IPS DF 4.7 (cell line): ENCODE measurements around the gene HELZ2.
"Not testable (repeated sequence)": the region's sequence is repeated elsewhere in the genome, so short reads cannot be mapped to it uniquely, and the experiment has no call there.

Experiments
- DNase-seq: peaks from one replicate; pipeline ENCODE4 v3.0.0-alpha.2; 2013; ENCODE audit warnings: low spot score; ENCODE audit errors: extremely low read depth

Gene HELZ2

GRCh38 chr20:63566395-63567135 is 7.5 kb downstream of the HELZ2 start:
- DNase-seq: no peak

DNA sequence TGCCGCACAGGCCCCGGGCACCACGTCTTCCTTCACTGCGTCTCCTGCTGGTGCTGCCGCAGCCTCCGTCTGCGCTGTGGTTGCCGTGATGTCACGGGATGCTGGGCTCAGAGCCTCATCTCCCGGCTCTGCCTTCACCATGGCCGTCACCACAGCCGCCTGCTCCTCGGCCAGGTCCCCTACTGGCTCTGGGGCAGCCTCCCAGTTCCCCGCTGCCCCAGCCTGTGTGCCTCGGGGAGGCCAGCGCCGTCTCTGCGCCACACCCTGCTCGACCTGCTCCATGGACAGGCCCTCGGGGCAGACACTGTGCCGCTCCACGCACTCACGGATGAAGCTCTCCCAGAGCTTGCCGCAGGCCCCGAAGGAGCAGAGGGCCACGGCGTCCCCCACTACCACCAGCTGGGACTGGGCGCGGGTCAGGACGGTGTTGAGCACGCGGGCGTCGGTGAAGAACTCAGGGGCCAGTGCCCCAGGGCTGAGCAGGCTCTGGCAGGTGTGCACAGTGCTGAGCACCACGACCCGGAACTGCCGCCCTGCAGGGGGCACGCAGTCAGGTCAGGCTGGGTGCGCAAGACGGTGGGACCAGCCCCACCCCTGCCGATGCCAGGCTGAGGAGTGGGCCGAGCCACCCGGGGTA is 8.2 kb downstream of the HELZ2 start:
- DNase-seq: no peak

DNA sequence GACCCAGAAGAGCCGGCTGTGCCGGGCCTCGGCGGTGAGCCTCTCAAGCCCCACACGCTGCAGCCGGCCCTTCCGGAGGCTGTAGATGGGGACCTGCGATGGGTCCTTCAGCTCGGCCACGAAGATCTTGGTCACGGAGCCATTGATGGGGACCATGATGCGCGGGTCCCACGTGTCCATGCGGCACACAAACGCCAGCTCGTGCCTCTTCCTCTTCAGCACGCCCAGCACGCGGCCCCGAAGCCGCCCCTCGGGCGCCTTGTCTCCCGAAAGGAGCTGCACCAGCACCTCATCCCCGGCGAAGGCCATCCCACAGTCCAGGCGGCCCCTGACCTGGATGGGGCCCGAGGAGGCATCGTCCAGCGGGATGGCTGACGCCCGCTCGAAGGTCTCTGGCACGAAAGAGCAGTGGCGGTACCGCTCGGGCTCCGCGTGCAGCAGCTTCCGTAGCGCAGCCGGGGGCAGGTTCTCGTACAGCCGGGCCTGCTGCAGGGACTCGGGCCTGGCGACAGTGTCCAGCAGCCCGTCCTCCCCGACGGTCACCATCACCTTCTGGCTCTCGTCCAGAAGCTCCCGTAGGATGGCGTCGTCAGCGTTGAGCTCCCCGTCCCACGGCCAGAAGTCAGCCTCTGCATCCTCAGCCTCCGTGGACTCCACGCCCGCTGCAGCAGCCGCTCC is 8.9 kb downstream of the HELZ2 start:
- DNase-seq: no peak

DNA sequence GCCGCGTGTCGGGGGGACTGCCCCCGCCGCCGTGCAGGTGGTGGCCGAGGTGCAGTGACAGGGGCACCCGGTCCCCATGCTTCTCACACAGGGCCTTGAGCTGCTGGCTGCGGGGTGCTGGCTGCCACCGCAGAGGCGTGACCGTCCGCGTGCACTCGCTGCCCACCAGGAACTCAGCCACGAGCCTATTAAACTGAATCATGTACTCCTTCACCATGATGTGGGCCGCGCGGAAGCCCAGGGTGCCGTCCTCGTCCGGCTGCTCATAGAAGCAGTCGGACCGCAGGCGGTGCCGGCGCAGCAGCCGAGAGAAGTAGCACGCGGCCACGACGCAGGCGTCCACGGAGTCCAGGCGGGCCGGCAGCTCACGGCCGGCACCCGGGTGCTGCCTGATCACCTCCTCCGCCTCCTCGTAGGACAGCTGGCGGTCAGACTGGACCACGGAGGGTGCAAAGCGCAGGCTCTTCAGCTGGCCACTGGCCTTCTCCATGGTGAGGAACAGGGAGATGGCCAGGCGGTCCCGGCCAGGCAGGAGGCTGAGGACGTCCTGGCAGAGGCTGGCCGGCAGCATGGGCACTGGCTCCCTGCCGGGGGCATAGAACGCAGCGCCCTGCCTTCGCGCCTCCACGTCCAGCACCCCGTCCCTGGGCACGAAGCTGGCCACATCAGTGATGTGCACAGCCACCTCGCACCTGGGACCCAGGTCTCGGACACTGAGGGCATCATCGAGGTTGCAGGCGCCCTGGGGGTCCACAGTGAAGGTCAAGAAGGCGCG is 9.8 kb downstream of the HELZ2 start:
- no peak for DNase-seq

- no peak for DNase-seq
These were observed 10.7 kb downstream of the HELZ2 start for GRCh38 chr20:63563225-63563935.

GRCh38 chr20:63562461-63563224 is 11.4 kb downstream of the HELZ2 start:
- no peak for DNase-seq

DNA sequence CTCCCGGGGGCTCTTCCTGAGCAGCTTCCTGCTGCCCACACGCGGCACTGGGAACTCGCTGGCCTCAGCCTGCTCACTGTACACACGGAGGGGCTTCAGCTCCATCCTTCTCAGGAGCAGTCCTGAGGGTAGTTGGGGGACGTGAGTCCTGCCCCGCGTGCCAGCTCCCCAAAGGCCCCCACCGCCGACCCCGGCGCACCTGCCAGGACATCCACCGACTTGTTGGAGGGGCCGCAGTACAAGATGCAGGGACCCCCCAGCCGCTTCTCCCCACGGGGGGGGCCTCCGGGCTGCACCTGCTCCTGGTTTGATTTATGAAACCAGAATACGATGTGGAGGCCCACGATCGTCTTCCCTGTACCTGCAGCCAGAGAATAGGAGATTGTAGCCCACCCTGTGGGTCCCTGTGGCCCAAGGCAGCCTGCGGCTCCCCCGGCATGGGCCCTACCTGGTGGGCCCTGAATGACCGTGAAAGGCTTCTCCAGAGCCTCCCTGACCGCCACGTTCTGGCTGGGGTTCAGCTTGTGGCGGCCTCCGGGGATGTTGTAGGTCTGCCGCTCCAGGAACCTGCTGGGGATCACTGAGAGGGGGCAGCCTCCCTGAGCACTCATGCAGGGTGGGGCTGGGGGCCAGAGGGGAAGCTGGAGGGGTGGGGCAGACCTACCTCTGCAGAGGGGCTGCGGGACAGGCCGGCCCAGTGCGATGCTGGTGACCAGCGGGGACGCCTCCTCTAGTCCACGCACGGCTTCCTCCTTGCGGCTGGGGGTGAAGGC is 12.2 kb downstream of the HELZ2 start:
- no peak for DNase-seq

DNA sequence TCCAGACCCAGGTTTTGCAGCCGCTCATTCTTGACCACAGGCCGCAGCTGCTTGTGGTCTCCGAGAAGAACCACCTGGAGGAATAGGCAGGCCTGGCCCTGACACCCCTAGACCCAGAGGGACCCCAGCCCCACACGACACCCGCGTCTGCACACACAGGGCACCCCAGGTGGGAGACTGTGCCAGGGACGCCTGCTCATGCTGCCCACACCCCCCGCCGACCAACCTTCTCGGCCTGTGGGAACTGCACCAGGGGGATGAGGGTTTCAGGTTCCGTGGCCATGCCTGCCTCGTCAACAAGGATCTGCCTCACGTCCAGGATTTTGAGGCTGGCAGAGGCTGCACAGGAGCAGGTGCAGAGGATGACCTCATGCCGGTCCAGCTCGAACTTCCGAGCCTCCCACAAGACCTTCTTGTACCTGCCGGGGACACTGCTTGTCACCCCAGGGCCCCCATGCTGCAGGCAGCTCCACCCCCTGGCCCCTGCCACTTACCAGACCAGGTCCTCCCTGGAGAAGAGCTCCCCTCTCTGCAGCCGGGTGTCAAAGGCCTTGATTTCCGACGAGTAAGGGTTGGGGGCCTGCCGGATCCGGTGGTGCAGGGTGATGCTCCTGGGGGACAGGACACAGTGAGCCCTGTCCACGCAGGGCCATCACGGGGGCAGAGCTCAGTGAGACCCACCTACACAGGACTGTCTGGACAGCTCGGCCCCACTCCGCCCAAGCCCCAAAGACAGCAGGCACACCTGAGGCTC is 13.0 kb downstream of the HELZ2 start:
- DNase-seq: no peak

DNA sequence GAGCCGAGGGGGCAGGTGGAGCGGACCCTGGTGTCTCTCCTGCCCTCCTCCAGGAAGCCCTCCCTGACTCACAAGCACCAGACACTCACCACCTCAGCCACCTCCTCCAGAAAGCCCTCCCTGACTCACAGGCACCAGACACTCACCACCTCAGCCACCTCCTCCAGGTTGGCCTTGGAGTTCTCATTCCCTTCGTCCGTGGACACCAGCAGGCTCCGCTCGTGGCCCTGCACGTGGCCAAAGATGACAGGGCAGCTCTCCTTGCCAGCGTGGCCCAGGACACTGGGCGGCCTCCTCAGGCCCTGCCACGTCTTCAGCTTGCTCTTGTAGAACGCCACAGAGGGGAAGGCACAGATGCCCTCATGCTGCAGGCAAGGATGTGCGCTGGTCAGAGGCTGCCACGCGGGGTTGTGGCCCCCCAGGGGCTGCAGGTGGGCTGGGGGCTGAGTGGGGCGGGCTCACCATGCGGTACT is 13.7 kb downstream of the HELZ2 start:
- DNase-seq: no peak

GRCh38 chr20:63559485-63560332 is 14.3 kb downstream of the HELZ2 start:
- DNase-seq: not testable (repeated sequence)

GRCh38 chr20:63558804-63559484 is 15.1 kb downstream of the HELZ2 start:
- DNase-seq: no peak

DNA sequence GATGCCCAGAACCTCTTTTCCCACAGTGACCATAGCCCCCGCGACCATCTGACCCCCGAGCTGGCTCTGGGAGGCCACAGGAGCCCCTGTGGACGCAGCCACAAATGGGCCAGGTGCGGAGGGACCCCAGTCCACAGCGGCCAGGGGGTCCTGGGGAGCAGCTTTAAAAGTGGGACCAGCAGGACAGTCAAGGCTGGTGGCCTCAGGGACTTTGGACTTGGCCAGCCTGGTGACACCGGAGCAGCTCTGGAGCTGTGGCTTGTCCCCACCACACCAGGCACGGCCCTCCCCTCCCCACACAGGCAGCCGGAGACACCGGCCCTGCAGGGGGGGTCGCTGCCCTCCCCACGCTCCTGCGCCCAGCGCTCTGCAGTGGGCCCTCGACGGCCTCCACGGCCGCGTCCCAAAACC is 16.6 kb downstream of the HELZ2 start:
- DNase-seq: no peak

GRCh38 chr20:63556873-63557478 is 17.1 kb downstream of the HELZ2 start:
- DNase-seq: no peak

- no peak for DNase-seq
These were observed 18.2 kb downstream of the HELZ2 start for GRCh38 chr20:63555661-63556381.

DNA sequence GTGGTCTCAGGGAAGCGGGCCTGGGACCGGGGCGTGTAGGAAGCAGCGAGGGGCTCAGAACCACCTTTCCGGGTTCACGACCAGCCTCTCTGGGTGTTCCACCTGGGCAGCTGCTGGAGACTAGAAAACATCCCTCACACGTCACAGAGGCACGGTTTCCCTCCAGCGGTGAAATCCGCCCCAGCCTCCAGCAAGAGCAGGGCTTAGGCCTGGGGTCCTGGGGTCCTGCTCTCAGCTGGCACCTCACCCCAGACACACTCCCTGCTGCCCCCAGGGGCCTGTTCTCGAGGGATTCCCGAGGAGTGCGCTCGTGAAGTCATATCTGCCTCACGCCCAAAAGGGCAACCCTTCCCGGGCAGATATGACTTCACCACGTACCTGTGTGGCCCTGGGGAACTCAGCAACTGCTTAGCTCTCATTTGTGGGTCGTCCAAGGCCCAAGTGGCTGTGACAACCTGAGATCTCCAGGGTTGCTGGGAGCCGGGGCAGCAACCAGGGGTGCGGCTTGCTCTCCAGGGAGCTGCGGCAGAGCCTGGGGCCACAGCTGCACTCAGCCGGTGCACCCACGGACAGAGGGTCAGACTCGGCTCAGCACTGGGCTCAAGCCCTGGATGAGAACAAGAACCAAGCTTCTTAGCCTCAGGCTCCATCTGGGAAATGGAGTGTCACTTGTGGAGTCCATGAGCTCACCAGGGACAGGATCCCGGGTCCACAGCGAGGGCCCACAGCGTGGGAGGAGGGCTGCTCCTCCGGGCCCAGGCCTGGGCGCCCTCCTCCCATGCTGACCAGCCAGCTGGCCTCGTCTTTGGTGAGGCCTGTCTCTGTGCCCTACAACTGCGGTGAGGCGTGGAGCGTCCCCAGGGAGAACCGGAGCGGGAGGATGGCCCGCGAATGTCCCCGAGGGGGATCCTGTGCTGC is 19.4 kb downstream of the HELZ2 start:
- no peak for DNase-seq
